OCI-M2 (cell line): ENCODE measurements around the gene TXLNG.

Experiments used
- DNase-seq: peaks from one replicate; lab custom pipeline; 2025; ENCODE audit not compliant: unreplicated experiment; lab: John Stamatoyannopoulos, UW

The TXLNG gene

GRCh38 chrX:16870862-16871815 lies 84.9 kb downstream of the TXLNG start:
- DNase-seq = no peak

DNA sequence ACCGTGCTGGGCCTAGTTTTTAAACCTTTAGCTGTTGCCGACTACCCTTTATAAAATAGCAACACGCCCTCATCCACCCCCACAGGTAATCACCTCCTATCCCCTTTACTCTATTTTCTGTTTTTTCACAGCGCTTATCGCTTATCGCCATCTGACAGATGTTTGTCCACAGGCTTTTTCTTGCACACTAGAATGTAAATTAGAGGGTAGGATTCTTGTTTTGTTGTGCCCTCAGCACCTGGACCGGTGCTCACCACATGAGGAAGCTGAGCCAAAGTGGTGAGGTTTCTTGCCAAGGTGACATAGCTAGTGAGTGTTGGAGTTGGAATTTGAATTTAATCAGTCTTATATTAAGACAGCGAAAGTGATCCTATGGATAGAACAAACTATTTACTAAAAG lies 86.8 kb downstream of the TXLNG start:
- no peak for DNase-seq

- DNase-seq = no peak
These were observed 88.3 kb downstream of the TXLNG start for GRCh38 chrX:16874458-16875095.

- no peak for DNase-seq
These were observed 90.4 kb downstream of the TXLNG start for GRCh38 chrX:16876696-16877095.

GRCh38 chrX:16882169-16882568 lies 95.9 kb downstream of the TXLNG start:
- DNase-seq = no peak

DNA sequence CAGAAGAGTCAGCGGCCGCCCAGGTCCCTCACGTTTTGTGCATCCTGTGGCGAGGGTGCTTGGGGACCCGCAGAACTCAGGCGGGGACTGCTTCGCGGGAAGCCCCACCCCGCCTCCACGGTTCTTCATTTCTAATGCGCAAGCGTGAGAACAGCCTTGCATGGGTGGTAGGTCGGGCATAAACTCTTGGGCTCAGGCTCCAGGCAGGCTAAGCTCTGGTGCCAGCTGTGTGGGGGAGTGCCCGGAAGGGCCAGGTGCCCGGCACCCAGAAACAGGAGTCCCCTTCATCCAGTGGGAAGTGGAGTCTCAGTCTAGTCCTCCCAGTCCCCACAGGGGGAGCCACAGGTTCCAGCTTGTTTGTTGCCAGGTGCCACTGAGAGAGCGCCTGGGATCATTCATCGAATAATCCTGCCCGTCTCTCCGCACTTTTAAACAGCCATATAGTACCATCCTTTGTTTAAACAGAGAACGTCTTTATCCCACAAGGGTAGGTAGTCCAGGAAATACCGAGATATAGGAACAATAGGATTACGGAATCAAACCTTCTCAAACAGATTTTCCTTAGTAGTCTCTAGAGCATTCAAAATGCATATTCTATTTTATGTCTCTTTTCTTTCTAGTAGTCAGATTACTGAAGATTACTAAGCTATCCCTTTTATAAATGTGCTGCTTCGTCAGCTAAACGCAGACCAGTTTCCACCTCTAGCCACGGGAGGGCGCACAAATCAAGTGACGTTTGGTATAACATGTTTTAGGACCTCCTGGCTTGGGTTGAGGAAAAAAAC lies 96.6 kb downstream of the TXLNG start:
- DNase-seq = no peak

DNA sequence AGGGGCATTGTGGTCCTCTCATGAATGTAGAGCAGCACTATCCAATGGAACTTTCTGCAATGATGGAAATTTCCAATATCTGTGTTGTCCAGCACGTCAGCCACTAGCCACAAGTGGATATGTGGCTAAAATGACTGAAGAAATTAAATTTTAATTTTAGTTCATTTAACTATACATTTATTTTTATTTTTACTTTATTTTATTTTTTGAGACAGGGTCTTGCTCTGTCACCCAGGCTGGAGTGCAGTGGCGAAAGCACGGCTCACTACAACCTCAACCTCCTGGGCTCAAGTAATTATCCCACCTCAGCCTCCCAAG lies 97.2 kb downstream of the TXLNG start:
- DNase-seq = no peak

GRCh38 chrX:16885628-16886027 lies 99.4 kb downstream of the TXLNG start:
- no peak for DNase-seq

DNA sequence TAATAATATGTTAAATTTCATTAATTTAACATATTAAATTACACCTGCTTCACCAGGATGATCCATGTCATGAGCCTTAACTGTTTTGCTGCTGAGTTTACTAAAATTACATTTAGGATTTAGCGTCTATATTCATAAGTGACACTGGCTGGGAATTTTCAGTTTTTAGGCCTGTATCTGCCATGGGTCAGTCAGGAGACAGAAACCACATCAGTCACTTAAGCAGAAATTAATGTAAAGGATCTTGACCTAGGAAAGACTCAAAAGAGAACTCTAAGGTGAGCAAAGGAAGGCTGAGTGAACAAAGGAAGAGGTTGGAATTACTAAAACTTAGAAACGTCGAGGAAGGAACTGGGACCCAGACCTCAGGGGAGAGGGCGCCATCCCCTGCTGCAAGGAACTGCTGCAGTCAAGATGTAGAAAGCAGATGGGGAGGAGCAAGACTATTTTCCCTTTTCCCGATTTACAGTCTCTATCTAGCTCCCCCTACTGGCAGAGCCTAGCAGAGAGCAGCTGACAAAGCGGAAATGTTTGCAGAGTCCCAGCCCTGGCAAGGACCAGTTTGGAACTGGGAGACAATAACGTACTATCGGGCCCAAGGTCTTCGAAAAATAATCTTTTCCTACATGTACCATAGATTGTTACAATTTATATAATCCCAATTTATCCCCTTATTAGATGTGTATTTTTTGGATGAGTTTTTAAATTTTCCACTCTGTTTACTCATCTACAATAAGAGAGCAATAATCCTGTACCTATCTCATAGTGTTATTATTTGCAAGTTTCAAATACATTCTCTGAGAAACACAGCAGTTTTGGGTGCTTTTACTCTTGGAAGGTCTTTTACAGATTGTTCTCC lies 106.5 kb downstream of the TXLNG start:
- DNase-seq = peak; percentile 82
